ENCODE measurements around the gene DTNBP1.

Gene DTNBP1

GRCh38 chr6:15490242-15491100, 172.4 kb downstream of the DTNBP1 start:
- peaks cover 46% of the 10 kb centered on the region for H3K4me1 ChIP-seq (ENCODE audit: insufficient read depth, low read length)
- peaks cover 64% of the 10 kb centered on the region for H3K36me3 ChIP-seq (ENCODE audit: insufficient read depth, low read depth, low read length)
- no peak overlapping the region for H3K27ac ChIP-seq (ENCODE audit: low read length)
- H3K9ac ChIP-seq (ENCODE audit: low read depth, low read length): no peak overlapping the region
- H3K4me3 ChIP-seq (ENCODE audit: low read length): no peak overlapping the region
- H3K27me3 ChIP-seq (ENCODE audit: insufficient read depth, low read length): no peaks in the 10 kb centered on the region
- no peaks in the 10 kb centered on the region for H3K9me3 ChIP-seq (ENCODE audit: insufficient read depth, low read depth, low read length)

DNA sequence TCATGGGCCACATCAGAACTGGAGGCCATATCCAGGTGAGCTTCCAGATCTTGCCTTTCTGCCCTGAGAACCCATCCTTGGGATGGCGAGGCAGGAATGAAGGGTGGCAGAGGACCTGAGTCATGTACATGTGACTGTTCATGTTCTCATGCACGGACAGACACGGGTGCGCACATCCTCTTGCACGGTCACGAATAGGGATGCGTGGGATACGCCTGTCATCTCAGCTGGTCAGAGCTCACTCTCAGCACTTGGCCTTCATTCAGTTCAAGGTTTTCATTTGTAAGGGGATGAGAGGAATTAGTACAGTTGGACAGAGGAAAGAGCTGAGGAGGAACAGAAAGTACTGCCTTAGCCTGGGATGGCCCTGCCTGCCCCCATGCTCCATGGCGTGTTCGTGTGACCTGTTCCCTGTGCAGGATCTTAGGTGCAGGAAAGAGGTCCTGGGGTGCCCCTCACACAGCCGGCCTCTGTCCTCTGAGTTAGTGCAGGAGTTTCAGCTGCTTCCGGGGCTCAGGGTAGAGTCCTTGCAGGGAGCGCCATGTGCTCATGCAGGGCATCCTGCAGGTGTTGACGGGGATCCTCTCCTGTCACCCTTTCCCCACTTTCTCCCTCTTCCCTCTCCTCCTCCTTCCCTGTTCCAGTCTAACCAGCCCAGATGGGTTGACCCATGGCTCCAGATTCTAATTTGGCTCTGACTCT, 173.4 kb downstream of the DTNBP1 start:
- Histone ChIP-seq H3K9ac (ENCODE audit: low read depth, low read length) (no peak overlapping the region), H3K36me3 (ENCODE audit: insufficient read depth, low read depth, low read length) (peaks cover 55% of the 10 kb centered on the region), H3K27me3 (ENCODE audit: insufficient read depth, low read length) (no peaks in the 10 kb centered on the region), H3K27ac (ENCODE audit: low read length) (no peak overlapping the region), H3K4me1 (ENCODE audit: insufficient read depth, low read length) (peaks cover 51% of the 10 kb centered on the region), H3K9me3 (ENCODE audit: insufficient read depth, low read depth, low read length) (no peaks in the 10 kb centered on the region), H3K4me3 (ENCODE audit: low read length) (no peak overlapping the region)

DNA sequence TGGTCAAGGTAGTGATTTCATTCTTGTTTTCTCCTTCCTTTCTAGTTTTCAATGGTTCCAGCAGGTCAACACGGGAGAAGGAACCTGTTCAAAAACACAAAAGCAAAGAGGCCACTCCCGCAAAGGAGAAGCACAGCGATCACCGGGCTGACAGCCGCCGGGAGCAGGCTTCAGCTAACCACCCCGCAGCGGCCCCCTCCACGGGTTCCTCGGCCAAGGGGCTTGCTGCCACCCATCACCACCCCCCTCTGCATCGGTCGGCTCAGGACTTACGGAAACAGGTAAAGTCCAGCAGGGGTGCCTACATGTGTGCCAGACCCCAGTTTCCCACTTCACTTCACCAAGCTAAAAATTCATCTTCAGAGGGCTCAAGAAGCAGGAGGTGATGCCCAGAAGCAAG, 175.6 kb downstream of the DTNBP1 start:
- H3K4me1 ChIP-seq (ENCODE audit: insufficient read depth, low read length): peaks cover 43% of the 10 kb centered on the region
- no peak overlapping the region for H3K4me3 ChIP-seq (ENCODE audit: low read length)
- H3K27me3 ChIP-seq (ENCODE audit: insufficient read depth, low read length): no peaks in the 10 kb centered on the region
- no peak overlapping the region for H3K27ac ChIP-seq (ENCODE audit: low read length)
- no peaks in the 10 kb centered on the region for H3K9me3 ChIP-seq (ENCODE audit: insufficient read depth, low read depth, low read length)
- peaks cover 45% of the 10 kb centered on the region for H3K36me3 ChIP-seq (ENCODE audit: insufficient read depth, low read depth, low read length)
- H3K9ac ChIP-seq (ENCODE audit: low read depth, low read length): no peak overlapping the region

GRCh38 chr6:15485936-15486335, 176.9 kb downstream of the DTNBP1 start:
- H3K36me3 ChIP-seq (ENCODE audit: insufficient read depth, low read depth, low read length): peaks cover 37% of the 10 kb centered on the region
- H3K9ac ChIP-seq (ENCODE audit: low read depth, low read length): no peak overlapping the region
- no peaks in the 10 kb centered on the region for H3K9me3 ChIP-seq (ENCODE audit: insufficient read depth, low read depth, low read length)
- no peak overlapping the region for H3K27ac ChIP-seq (ENCODE audit: low read length)
- peaks cover 39% of the 10 kb centered on the region for H3K4me1 ChIP-seq (ENCODE audit: insufficient read depth, low read length)
- no peaks in the 10 kb centered on the region for H3K27me3 ChIP-seq (ENCODE audit: insufficient read depth, low read length)
- H3K4me3 ChIP-seq (ENCODE audit: low read length): no peak overlapping the region

DNA sequence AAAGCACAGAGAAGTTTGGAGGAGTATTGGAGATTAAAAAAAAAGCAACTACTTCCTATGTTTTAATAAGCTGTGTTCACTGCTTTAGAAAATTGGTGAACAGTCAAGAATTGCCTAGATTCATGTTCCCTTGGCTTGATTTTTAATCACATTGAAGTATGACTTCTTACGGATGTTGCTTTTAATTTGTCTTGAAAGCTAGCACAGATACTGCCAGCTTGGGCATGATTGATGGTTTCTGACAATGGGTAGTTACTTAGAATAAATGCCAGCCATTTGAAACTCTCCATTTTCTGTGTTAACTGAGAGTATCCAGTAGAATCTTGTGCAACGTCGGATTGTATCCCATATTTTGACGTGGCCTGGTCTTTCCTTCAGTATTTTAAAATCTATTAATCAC, 178.0 kb downstream of the DTNBP1 start:
- Histone ChIP-seq H3K9ac (ENCODE audit: low read depth, low read length) (no peak overlapping the region), H3K4me3 (ENCODE audit: low read length) (no peak overlapping the region), H3K27me3 (ENCODE audit: insufficient read depth, low read length) (no peaks in the 10 kb centered on the region), H3K27ac (ENCODE audit: low read length) (no peak overlapping the region), H3K36me3 (ENCODE audit: insufficient read depth, low read depth, low read length) (peaks cover 31% of the 10 kb centered on the region), H3K9me3 (ENCODE audit: insufficient read depth, low read depth, low read length) (no peaks in the 10 kb centered on the region), H3K4me1 (ENCODE audit: insufficient read depth, low read length) (peaks cover 39% of the 10 kb centered on the region)

GRCh38 chr6:15484140-15484539, 178.7 kb downstream of the DTNBP1 start:
- H3K27me3 ChIP-seq (ENCODE audit: insufficient read depth, low read length): no peaks in the 10 kb centered on the region
- peaks cover 25% of the 10 kb centered on the region for H3K36me3 ChIP-seq (ENCODE audit: insufficient read depth, low read depth, low read length)
- H3K4me3 ChIP-seq (ENCODE audit: low read length): no peak overlapping the region
- H3K9ac ChIP-seq (ENCODE audit: low read depth, low read length): no peak overlapping the region
- peaks cover 44% of the 10 kb centered on the region for H3K4me1 ChIP-seq (ENCODE audit: insufficient read depth, low read length)
- no peaks in the 10 kb centered on the region for H3K9me3 ChIP-seq (ENCODE audit: insufficient read depth, low read depth, low read length)
- no peak overlapping the region for H3K27ac ChIP-seq (ENCODE audit: low read length)

DNA sequence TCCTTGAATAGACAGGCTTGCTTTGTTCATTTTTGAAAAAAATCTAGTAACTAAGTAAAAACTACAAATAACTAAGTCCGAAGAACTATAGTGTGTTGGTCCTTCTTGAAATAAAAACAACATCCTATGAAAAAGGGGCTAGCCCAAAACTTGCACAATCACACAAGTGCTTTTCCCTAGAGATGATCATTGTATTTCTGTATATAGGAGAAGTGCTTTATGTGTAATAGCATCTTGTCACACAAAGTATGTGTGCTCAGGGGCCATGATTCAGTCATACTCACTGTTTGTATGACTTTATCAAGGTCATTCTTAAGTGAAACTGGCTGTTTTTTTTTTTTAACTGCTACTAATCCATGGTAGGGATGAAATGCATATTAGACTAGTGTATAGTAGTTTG, 179.8 kb downstream of the DTNBP1 start:
- Histone ChIP-seq H3K4me1 (ENCODE audit: insufficient read depth, low read length) (peaks cover 45% of the 10 kb centered on the region), H3K9ac (ENCODE audit: low read depth, low read length) (no peak overlapping the region), H3K4me3 (ENCODE audit: low read length) (no peak overlapping the region), H3K36me3 (ENCODE audit: insufficient read depth, low read depth, low read length) (peaks cover 14% of the 10 kb centered on the region), H3K9me3 (ENCODE audit: insufficient read depth, low read depth, low read length) (no peaks in the 10 kb centered on the region), H3K27me3 (ENCODE audit: insufficient read depth, low read length) (no peaks in the 10 kb centered on the region), H3K27ac (ENCODE audit: low read length) (no peak overlapping the region)

- H3K36me3 ChIP-seq (ENCODE audit: insufficient read depth, low read depth, low read length): peaks cover 9% of the 10 kb centered on the region
- no peaks in the 10 kb centered on the region for H3K9me3 ChIP-seq (ENCODE audit: insufficient read depth, low read depth, low read length)
- no peak overlapping the region for H3K27ac ChIP-seq (ENCODE audit: low read length)
- peaks cover 51% of the 10 kb centered on the region for H3K4me1 ChIP-seq (ENCODE audit: insufficient read depth, low read length)
- H3K4me3 ChIP-seq (ENCODE audit: low read length): no peak overlapping the region
- H3K27me3 ChIP-seq (ENCODE audit: insufficient read depth, low read length): no peaks in the 10 kb centered on the region
- H3K9ac ChIP-seq (ENCODE audit: low read depth, low read length): no peak overlapping the region
Observed at GRCh38 chr6:15481390-15482291, 181.2 kb downstream of the DTNBP1 start.

GRCh38 chr6:15480525-15480924, 182.3 kb downstream of the DTNBP1 start:
- Histone ChIP-seq H3K27me3 (ENCODE audit: insufficient read depth, low read length) (no peaks in the 10 kb centered on the region), H3K4me1 (ENCODE audit: insufficient read depth, low read length) (peaks cover 47% of the 10 kb centered on the region), H3K4me3 (ENCODE audit: low read length) (no peak overlapping the region), H3K9ac (ENCODE audit: low read depth, low read length) (no peak overlapping the region), H3K27ac (ENCODE audit: low read length) (no peak overlapping the region), H3K9me3 (ENCODE audit: insufficient read depth, low read depth, low read length) (no peaks in the 10 kb centered on the region), H3K36me3 (ENCODE audit: insufficient read depth, low read depth, low read length) (peaks cover 20% of the 10 kb centered on the region)

GRCh38 chr6:15479761-15480160, 183.1 kb downstream of the DTNBP1 start:
- Histone ChIP-seq H3K27ac (ENCODE audit: low read length) (no peak overlapping the region), H3K36me3 (ENCODE audit: insufficient read depth, low read depth, low read length) (peaks cover 27% of the 10 kb centered on the region), H3K9me3 (ENCODE audit: insufficient read depth, low read depth, low read length) (no peaks in the 10 kb centered on the region), H3K4me1 (ENCODE audit: insufficient read depth, low read length) (peaks cover 47% of the 10 kb centered on the region), H3K9ac (ENCODE audit: low read depth, low read length) (no peak overlapping the region), H3K4me3 (ENCODE audit: low read length) (no peak overlapping the region), H3K27me3 (ENCODE audit: insufficient read depth, low read length) (no peaks in the 10 kb centered on the region)

GRCh38 chr6:15477746-15478145, 185.1 kb downstream of the DTNBP1 start:
- H3K27me3 ChIP-seq (ENCODE audit: insufficient read depth, low read length): no peaks in the 10 kb centered on the region
- no peaks in the 10 kb centered on the region for H3K9me3 ChIP-seq (ENCODE audit: insufficient read depth, low read depth, low read length)
- H3K9ac ChIP-seq (ENCODE audit: low read depth, low read length): no peak overlapping the region
- no peak overlapping the region for H3K4me3 ChIP-seq (ENCODE audit: low read length)
- peaks cover 49% of the 10 kb centered on the region for H3K4me1 ChIP-seq (ENCODE audit: insufficient read depth, low read length)
- no peak overlapping the region for H3K27ac ChIP-seq (ENCODE audit: low read length)
- H3K36me3 ChIP-seq (ENCODE audit: insufficient read depth, low read depth, low read length): peaks cover 46% of the 10 kb centered on the region

Data from iPS-20b (cell line).